ENCODE results near the gene TRIM23.

TRIM23 gene

DNA sequence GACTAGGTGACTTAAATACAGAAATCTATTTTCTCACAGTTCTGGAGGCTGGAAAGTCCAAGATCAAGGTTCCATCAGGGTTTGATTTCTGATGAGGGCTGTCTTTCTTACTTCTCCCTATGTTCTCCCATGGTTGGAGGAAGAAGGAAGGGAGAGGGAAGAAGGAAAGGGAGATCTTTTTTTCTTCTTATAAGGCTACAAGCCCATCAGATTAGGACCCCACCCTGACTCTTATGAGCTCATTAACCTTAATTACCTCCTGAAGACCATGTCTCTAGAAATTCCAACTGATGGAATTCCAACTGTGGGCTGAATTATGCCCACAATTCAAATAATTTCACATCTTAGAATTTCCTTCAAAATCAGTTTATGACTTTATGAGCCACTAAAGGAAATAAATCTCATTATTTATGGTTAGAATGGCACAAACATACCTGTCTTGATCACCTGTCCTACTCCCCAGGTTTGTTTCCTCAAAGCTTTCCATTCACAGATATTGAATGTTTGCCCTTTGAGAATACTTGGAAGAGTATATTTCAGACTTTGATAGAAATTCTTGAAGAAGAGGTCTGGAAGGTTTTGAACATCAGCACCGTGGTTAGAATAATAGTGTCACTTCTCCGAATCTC lies 53.4 kb downstream of the TRIM23 start:
- Histone ChIP-seq H3K36me3 (replicated peaks in 1 of 2; ENCODE audit: control insufficient read depth in 2 of 2, insufficient read depth in 2 of 2, low read length in 2 of 2) (peaks cover 0 to 88% of the 10 kb centered on the region in 2 donors), H2BK15ac (ENCODE audit: low read length) (no peak overlapping the region), H4K91ac (ENCODE audit: low read depth, low read length, poor library complexity) (no peak overlapping the region), H2AK5ac (ENCODE audit: low read depth, low read length) (no peak overlapping the region), H3K4me2 (ENCODE audit: insufficient read depth, low read length, poor library complexity, severe bottlenecking) (no peak overlapping the region), H4K8ac (ENCODE audit: low read depth, low read length) (no peak overlapping the region), H2BK12ac (ENCODE audit: low read length) (no peak overlapping the region), H3K4ac (ENCODE audit: low read length) (no peak overlapping the region), H3K4me1 (ENCODE audit: control insufficient read depth in 2 of 2, insufficient read depth in 1 of 2, low read depth in 1 of 2, low read length in 2 of 2) (no peaks in the 10 kb centered on the region), H2BK5ac (ENCODE audit: low read length) (no peak overlapping the region), H2AFZ (ENCODE audit: low read length) (no peak overlapping the region), H2BK120ac (ENCODE audit: low read depth, low read length) (no peak overlapping the region), H3K9ac (ENCODE audit: low read depth, low read length, poor library complexity) (no peak overlapping the region), H3K4me3 (ENCODE audit: low read length in 2 of 2) (no peak overlapping the region), H3K23ac (ENCODE audit: low read depth, low read length, poor library complexity) (no peak overlapping the region), H3K18ac (ENCODE audit: low read length) (no peak overlapping the region), H3K27ac (replicated peaks; ENCODE audit: low read length) (no peak overlapping the region), H3K9me3 (replicated peaks in 1 of 2; ENCODE audit: control insufficient read depth in 2 of 2, insufficient read depth in 1 of 2, low read depth in 1 of 2, low read length in 2 of 2) (no peaks in the 10 kb centered on the region), H3K79me1 (ENCODE audit: low read depth, low read length) (no peaks in the 10 kb centered on the region), H3K14ac (ENCODE audit: low read length) (no peak overlapping the region), H3K27me3 (ENCODE audit: control insufficient read depth in 3 of 3, insufficient read depth in 3 of 3, low read depth in 1 of 3, low read length in 3 of 3) (peaks cover 0 to 2% (median 0%) of the 10 kb centered on the region in 3 experiments)
- WGBS, 2 donors (ENCODE audit: extremely low coverage in 2 of 2, insufficient read length in 2 of 2, insufficient replicate concordance in 1 of 2) = no CpG with 5 or more reads among the region's 2 CpGs
- no peak for DNase-seq (ENCODE audit: low spot score)

DNA sequence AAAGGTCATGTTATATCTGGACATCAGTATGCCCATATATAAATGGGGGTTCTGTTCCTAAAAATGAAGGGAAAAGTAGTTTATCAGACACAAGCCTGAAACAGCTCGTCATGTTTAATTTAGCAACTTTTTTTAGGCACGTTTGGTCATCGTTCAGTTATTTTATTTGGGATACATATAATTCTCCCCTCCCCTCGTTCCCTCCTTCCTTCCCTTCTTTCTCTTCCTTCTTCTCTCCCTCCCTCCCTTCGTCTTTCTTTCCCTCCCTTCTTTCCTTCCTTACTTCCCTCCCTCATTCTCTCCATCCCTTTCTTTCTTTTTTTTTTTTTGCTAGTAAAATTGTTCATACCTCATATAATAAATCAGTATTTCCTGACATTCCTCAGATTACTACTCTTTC lies 57.6 kb downstream of the TRIM23 start:
- no peak for DNase-seq (ENCODE audit: low spot score)
- Histone ChIP-seq H3K23ac (ENCODE audit: low read depth, low read length, poor library complexity) (no peak overlapping the region), H2AK5ac (ENCODE audit: low read depth, low read length) (no peak overlapping the region), H3K14ac (ENCODE audit: low read length) (no peak overlapping the region), H3K4me1 (ENCODE audit: control insufficient read depth in 2 of 2, insufficient read depth in 1 of 2, low read depth in 1 of 2, low read length in 2 of 2) (peaks cover 0 to 7% of the 10 kb centered on the region in 2 donors), H3K79me1 (ENCODE audit: low read depth, low read length) (peaks cover 2% of the 10 kb centered on the region), H2BK5ac (ENCODE audit: low read length) (no peak overlapping the region), H3K27me3 (ENCODE audit: control insufficient read depth in 3 of 3, insufficient read depth in 3 of 3, low read depth in 1 of 3, low read length in 3 of 3) (no peaks in the 10 kb centered on the region), H3K4me3 (ENCODE audit: low read length in 2 of 2) (no peak overlapping the region), H4K8ac (ENCODE audit: low read depth, low read length) (no peak overlapping the region), H3K4ac (ENCODE audit: low read length) (no peak overlapping the region), H2AFZ (ENCODE audit: low read length) (no peak overlapping the region), H4K91ac (ENCODE audit: low read depth, low read length, poor library complexity) (no peak overlapping the region), H3K9ac (ENCODE audit: low read depth, low read length, poor library complexity) (no peak overlapping the region), H3K18ac (ENCODE audit: low read length) (no peak overlapping the region), H2BK12ac (ENCODE audit: low read length) (no peak overlapping the region), H3K36me3 (replicated peaks in 1 of 2; ENCODE audit: control insufficient read depth in 2 of 2, insufficient read depth in 2 of 2, low read length in 2 of 2) (peaks cover 0 to 65% of the 10 kb centered on the region in 2 donors), H2BK15ac (ENCODE audit: low read length) (no peak overlapping the region), H2BK120ac (ENCODE audit: low read depth, low read length) (no peak overlapping the region), H3K4me2 (ENCODE audit: insufficient read depth, low read length, poor library complexity, severe bottlenecking) (no peak overlapping the region), H3K27ac (replicated peaks; ENCODE audit: low read length) (no peak overlapping the region), H3K9me3 (replicated peaks in 1 of 2; ENCODE audit: control insufficient read depth in 2 of 2, insufficient read depth in 1 of 2, low read depth in 1 of 2, low read length in 2 of 2) (no peaks in the 10 kb centered on the region)
- WGBS, 2 donors (ENCODE audit: extremely low coverage in 2 of 2, insufficient read length in 2 of 2, insufficient replicate concordance in 1 of 2) = 100% methylated on average over 1 of the region's 5 CpGs

DNA sequence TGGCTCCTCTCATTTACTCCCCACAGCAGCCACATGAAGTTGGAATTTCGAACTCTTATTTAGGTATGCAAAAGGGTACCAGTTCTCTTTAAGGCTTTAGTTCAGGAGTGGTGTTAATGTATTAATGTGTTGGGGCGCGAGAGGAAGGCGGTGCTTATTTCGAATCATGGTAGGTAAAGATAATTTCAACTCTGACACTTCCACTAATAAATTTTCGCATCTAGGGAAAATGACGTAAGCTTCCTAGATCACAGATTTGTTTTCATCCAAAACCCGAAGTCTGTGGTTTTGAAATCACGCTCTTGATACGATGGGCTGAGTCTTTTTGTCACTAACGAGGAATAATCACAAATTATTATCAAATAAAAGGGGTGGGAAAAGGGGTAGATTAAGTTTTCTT lies 60.4 kb downstream of the TRIM23 start:
- Histone ChIP-seq H3K9ac (ENCODE audit: low read depth, low read length, poor library complexity) (no peak overlapping the region), H3K79me1 (ENCODE audit: low read depth, low read length) (peaks cover 2% of the 10 kb centered on the region), H2AFZ (ENCODE audit: low read length) (peak overlapping the region; percentile 90), H3K9me3 (replicated peaks in 1 of 2; ENCODE audit: control insufficient read depth in 2 of 2, insufficient read depth in 1 of 2, low read depth in 1 of 2, low read length in 2 of 2) (no peaks in the 10 kb centered on the region), H3K18ac (ENCODE audit: low read length) (no peak overlapping the region), H3K4me2 (ENCODE audit: insufficient read depth, low read length, poor library complexity, severe bottlenecking) (peak overlapping the region; percentile 45), H3K4me1 (ENCODE audit: control insufficient read depth in 2 of 2, insufficient read depth in 1 of 2, low read depth in 1 of 2, low read length in 2 of 2) (peaks cover 0 to 8% of the 10 kb centered on the region in 2 donors), H2BK5ac (ENCODE audit: low read length) (no peak overlapping the region), H4K8ac (ENCODE audit: low read depth, low read length) (no peak overlapping the region), H3K4ac (ENCODE audit: low read length) (no peak overlapping the region), H3K27ac (replicated peaks; ENCODE audit: low read length) (no peak overlapping the region), H3K23ac (ENCODE audit: low read depth, low read length, poor library complexity) (no peak overlapping the region), H2BK15ac (ENCODE audit: low read length) (no peak overlapping the region), H2AK5ac (ENCODE audit: low read depth, low read length) (no peak overlapping the region), H2BK120ac (ENCODE audit: low read depth, low read length) (no peak overlapping the region), H3K27me3 (ENCODE audit: control insufficient read depth in 3 of 3, insufficient read depth in 3 of 3, low read depth in 1 of 3, low read length in 3 of 3) (no peaks in the 10 kb centered on the region), H3K4me3 (ENCODE audit: low read length in 2 of 2) (peak overlapping the region; percentile 81 to 87), H3K36me3 (replicated peaks in 1 of 2; ENCODE audit: control insufficient read depth in 2 of 2, insufficient read depth in 2 of 2, low read length in 2 of 2) (peaks cover 0 to 62% of the 10 kb centered on the region in 2 donors), H4K91ac (ENCODE audit: low read depth, low read length, poor library complexity) (no peak overlapping the region), H3K14ac (ENCODE audit: low read length) (no peak overlapping the region), H2BK12ac (ENCODE audit: low read length) (no peak overlapping the region)
- no peak for DNase-seq (ENCODE audit: low spot score)
- no CpG with 5 or more reads among the region's 11 CpGs for WGBS, 2 donors (ENCODE audit: extremely low coverage in 2 of 2, insufficient read length in 2 of 2, insufficient replicate concordance in 1 of 2)

DNA sequence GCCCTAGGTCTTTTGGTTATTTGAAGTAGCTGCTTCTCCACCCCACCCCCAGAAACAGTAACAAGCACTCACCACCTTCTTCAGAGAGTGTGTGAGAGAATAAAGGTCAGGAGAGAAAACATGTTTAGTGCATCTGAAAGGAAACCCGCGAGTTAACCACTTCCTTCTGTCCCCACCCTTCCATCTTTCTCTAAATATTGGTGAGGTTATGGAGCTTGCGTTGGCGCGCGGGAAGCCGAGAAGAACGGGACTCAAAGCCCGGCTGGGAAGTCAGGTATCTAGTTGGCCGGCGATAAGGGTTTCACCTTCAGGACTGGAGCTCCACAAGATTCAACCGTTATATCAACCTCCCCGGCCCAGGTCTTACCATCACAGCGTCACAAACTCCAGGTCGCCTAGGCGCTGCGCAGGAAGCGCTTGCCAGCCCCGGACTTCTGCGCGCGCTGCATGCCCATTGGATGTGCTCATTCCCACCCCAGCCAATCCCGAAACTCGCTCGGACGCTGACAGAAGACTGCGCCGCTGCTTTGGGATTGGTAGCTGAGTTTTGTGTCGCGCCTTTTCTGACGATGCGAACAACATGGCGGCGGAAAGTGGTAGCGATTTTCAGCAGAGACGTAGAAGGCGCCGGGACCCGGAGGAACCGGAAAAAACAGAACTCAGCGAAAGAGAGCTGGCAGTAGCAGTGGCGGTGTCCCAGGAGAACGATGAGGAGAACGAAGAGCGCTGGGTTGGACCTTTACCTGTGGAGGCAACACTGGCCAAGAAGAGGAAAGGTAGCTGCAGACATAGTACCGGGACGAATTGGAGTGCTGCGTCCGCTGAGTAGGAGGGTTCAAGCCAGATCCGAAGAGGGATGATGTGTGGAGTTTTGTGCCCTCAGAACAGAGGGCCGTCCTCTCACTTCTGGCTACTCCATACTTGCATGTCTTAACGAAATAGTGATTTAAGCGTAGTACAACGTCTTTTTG lies 61.1 kb downstream of the TRIM23 start, which contains the start of the genes CENPK and PPWD1:
CENPK (minus strand) TSS at position 438 of the 971 bp plus-strand sequence. CDS start 8,261 bp downstream, outside the sequence.
PPWD1 (plus strand) TSS at position 566 of the 971 bp plus-strand sequence; CDS start at position 581, 15 bp downstream.
- peak within 1 kb of the TSS; percentile 62 for H2BK5ac ChIP-seq (ENCODE audit: low read length)
- no CpG with 5 or more reads among the region's 54 CpGs for WGBS, 2 donors (ENCODE audit: extremely low coverage in 2 of 2, insufficient read length in 2 of 2, insufficient replicate concordance in 1 of 2)

More for the DNA sequence above, 61.1 kb downstream of the TRIM23 start, which contains the start of the genes CENPK and PPWD1:
- H4K91ac ChIP-seq (ENCODE audit: low read depth, low read length, poor library complexity) = no peak within 1 kb of the TSS
- no peaks in the 10 kb centered on the region for H3K27me3 ChIP-seq (ENCODE audit: control insufficient read depth in 3 of 3, insufficient read depth in 3 of 3, low read depth in 1 of 3, low read length in 3 of 3)
- H3K18ac ChIP-seq (ENCODE audit: low read length) = peak within 1 kb of the TSS; percentile 90
- H4K8ac ChIP-seq (ENCODE audit: low read depth, low read length) = peak within 1 kb of the TSS; percentile 89
- H3K9me3 ChIP-seq (replicated peaks in 1 of 2; ENCODE audit: control insufficient read depth in 2 of 2, insufficient read depth in 1 of 2, low read depth in 1 of 2, low read length in 2 of 2) = no peaks in the 10 kb centered on the region
- peak within 1 kb of the TSS; percentile 75 for H3K4me2 ChIP-seq (ENCODE audit: insufficient read depth, low read length, poor library complexity, severe bottlenecking)
- H3K9ac ChIP-seq (ENCODE audit: low read depth, low read length, poor library complexity) = peak within 1 kb of the TSS; percentile 53
- H2BK15ac ChIP-seq (ENCODE audit: low read length) = no peak within 1 kb of the TSS
- H2AFZ ChIP-seq (ENCODE audit: low read length) = peak within 1 kb of the TSS; percentile 90
- peak within 1 kb of the TSS; percentile 81 to 87 for H3K4me3 ChIP-seq (ENCODE audit: low read length in 2 of 2)
- DNase-seq (ENCODE audit: low spot score) = peak; percentile 94
- H3K36me3 ChIP-seq (replicated peaks in 1 of 2; ENCODE audit: control insufficient read depth in 2 of 2, insufficient read depth in 2 of 2, low read length in 2 of 2) = peaks cover 0 to 62% of the 10 kb centered on the region in 2 donors
- H3K27ac ChIP-seq (replicated peaks; ENCODE audit: low read length) = peak within 1 kb of the TSS; percentile 72
- peaks cover 2% of the 10 kb centered on the region for H3K79me1 ChIP-seq (ENCODE audit: low read depth, low read length)
- H2BK12ac ChIP-seq (ENCODE audit: low read length) = no peak within 1 kb of the TSS
- no peak within 1 kb of the TSS for H2AK5ac ChIP-seq (ENCODE audit: low read depth, low read length)
- H3K23ac ChIP-seq (ENCODE audit: low read depth, low read length, poor library complexity) = peak within 1 kb of the TSS; percentile 37
- peaks cover 0 to 8% of the 10 kb centered on the region in 2 donors for H3K4me1 ChIP-seq (ENCODE audit: control insufficient read depth in 2 of 2, insufficient read depth in 1 of 2, low read depth in 1 of 2, low read length in 2 of 2)
- H2BK120ac ChIP-seq (ENCODE audit: low read depth, low read length) = no peak within 1 kb of the TSS
- peak within 1 kb of the TSS; percentile 25 for H3K14ac ChIP-seq (ENCODE audit: low read length)
- H3K4ac ChIP-seq (ENCODE audit: low read length) = peak within 1 kb of the TSS; percentile 71

Measured in neuronal stem cell (in vitro differentiated cells).